Transverse colon (tissue), 4 donors: ENCODE measurements around the gene RDH8. TPM values are rescaled to one million over a fixed set of nuclear protein-coding genes. Genes with fewer than 3 reads are reported as not detected.

Source experiments
- DNase-seq: peaks from one replicate; pipeline ENCODE4 v3.0.0-alpha.2; 2019
- H3K27ac ChIP-seq, 4 donors: fragments of 200-600 bp; sonication (generic); 2 replicates each; pipeline ENCODE4 v1.5.1; 2016 to 2018; ENCODE audit warnings: inconsistent platforms in 4 of 4
- H3K27me3 ChIP-seq: fragments of 200-600 bp; sonication (generic); 2 replicates; pipeline ENCODE4 v1.5.1; 2017; ENCODE audit warnings: inconsistent platforms
- H3K36me3 ChIP-seq, 4 donors: fragments of 200-600 bp; sonication (generic); 2 replicates each; pipeline ENCODE4 v1.5.1; 2017 to 2019; ENCODE audit warnings: inconsistent platforms in 4 of 4
- H3K4me1 ChIP-seq, 4 donors: fragments of 200-600 bp; sonication (generic); 2 replicates each; pipeline ENCODE4 v1.5.1; 2017 to 2020; ENCODE audit warnings: inconsistent platforms in 4 of 4
- H3K4me3 ChIP-seq, 4 donors: fragments of 200-600 bp; sonication (generic); 1 replicate in 1 of 4; 2 replicates in 3 of 4; pipeline versions ENCODE4 v1.5.1 to v1.6.1; 2017 to 2019; ENCODE audit warnings: inconsistent platforms in 4 of 4
- H3K9me3 ChIP-seq, 2 donors: fragments of 200-600 bp; sonication (generic); 2 replicates each; pipeline ENCODE4 v1.5.1; 2017 to 2019; ENCODE audit warnings: inconsistent platforms in 2 of 2
- EP300 ChIP-seq: sonication (generic); formaldehyde crosslinking; IDR thresholded peaks from one replicate; pipeline ENCODE4 v1.6.1; 2017; ENCODE audit warnings: antibody characterized with exemption, low read depth
- POLR2A ChIP-seq: fragments of 450-650 bp; IDR thresholded peaks from one replicate; pipeline ENCODE4 v1.6.1; 2016; ENCODE audit warnings: antibody characterized with exemption, mild to moderate bottlenecking, moderate library complexity
- POLR2AphosphoS5 ChIP-seq, 3 donors: sonication (generic); formaldehyde crosslinking; IDR thresholded peaks; one replicate each; pipeline ENCODE4 v1.6.1; 2016; ENCODE audit warnings: antibody characterized with exemption in 3 of 3
- WGBS, 2 donors: methylation state at CpG; one replicate each; pipeline ENCODE4 v1.1.5; 2018; ENCODE audit warnings: low coverage in 1 of 2; 5-methylcytosine and 5-hydroxymethylcytosine counted together
- in situ Hi-C, 4 donors: fragments of 200-750 bp; cut with MboI; loops; one replicate each; pipeline versions ENCODE4 v1.15.0 to v1.15.1; 2017; ENCODE audit warnings: low sequenced_read_pairs in 3 of 4, low pct_ligation_motif_present in 1 of 4, low pct_unique_long_range_greater_than_20kb in 1 of 4
- intact Hi-C: fragments of 100-400 bp; cut with DNase I; formaldehyde crosslinking; loops from one replicate; pipeline ENCODE4 v1.15.1; 2023; ENCODE audit warnings: low total_unique reads
- total RNA-seq, 4 donors: library from RNA; depleted of rRNA; stranded (reverse); fragments of >200 nt; gene quantifications; one replicate each; pipeline ENCODE4 v1.1.0, GENCODE V29; 2016
- TF ChIP-seq, protein P1 (sequence below), 5 experiments: fragments of 200-600 bp in 3 of 5; fragments of 450-650 bp in 2 of 5; sonication (generic) in 3 of 5; IDR thresholded peaks; 1 replicate in 2 of 5; 2 replicates in 3 of 5; pipeline ENCODE4 v1.5.1; 2016 to 2017; ENCODE audit warnings: antibody characterized with exemption in 5 of 5, inconsistent platforms in 3 of 5, mild to moderate bottlenecking in 2 of 5, moderate library complexity in 1 of 5

Gene RDH8
- total RNA-seq, 4 donors from 2014 or later: not detected

DNA sequence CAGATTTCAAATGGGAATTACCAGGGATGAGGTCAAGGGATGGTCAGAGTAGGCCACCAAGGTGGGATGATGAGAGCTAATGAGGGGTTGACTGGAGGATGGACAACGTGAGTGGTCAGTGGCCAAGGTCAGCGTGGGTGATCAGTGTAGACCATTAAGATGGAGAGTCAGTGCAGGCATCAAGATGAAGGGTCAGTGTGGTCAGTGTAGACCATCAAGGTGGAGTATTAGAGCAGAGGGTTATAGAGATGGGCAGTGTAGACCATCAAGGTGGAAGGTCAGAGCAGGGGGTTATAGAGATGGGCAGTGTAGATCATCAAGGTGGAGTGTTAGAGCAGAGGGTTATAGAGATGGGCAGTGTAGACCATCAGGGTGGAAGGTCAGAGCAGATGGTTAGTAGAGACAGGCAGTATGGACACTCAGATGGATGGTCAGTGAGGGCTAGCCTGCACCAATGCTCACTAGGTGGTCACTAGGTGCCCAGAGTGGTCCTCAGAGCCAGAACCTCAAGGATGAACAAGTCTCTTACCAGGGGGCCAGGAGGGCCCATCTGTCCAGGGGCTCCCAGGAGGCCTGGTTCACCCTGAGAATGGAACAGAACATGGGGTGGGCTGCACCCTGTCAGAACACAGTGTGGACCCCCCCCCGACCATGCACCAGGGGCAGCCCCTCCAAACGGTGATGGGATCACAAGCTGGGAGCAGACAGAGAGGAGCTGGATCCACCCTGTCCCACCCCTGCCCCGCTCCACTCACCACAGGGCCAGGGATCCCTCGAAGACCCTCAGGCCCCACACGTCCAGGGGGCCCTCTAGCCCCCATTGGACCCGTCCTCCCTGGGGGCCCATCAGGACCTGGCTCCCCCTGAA lies 44.2 kb upstream of the RDH8 start:
- TF ChIP-seq EP300 (no peak), POLR2A (no peak), POLR2AphosphoS5 (IDR thresholded peaks at IDR 0.05) (no peak)
- TF ChIP-seq, protein P1, sequence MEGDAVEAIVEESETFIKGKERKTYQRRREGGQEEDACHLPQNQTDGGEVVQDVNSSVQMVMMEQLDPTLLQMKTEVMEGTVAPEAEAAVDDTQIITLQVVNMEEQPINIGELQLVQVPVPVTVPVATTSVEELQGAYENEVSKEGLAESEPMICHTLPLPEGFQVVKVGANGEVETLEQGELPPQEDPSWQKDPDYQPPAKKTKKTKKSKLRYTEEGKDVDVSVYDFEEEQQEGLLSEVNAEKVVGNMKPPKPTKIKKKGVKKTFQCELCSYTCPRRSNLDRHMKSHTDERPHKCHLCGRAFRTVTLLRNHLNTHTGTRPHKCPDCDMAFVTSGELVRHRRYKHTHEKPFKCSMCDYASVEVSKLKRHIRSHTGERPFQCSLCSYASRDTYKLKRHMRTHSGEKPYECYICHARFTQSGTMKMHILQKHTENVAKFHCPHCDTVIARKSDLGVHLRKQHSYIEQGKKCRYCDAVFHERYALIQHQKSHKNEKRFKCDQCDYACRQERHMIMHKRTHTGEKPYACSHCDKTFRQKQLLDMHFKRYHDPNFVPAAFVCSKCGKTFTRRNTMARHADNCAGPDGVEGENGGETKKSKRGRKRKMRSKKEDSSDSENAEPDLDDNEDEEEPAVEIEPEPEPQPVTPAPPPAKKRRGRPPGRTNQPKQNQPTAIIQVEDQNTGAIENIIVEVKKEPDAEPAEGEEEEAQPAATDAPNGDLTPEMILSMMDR (IDR thresholded peaks at IDR 0.05): no peak
- no peak for DNase-seq
- Histone ChIP-seq H3K4me3 (no peak overlapping the region), H3K9me3 (no peaks in the 10 kb centered on the region), H3K36me3 (no peaks in the 10 kb centered on the region), H3K4me1 (no peaks in the 10 kb centered on the region), H3K27me3 (peaks cover 18% of the 10 kb centered on the region), H3K27ac (no peak overlapping the region)
- intact Hi-C loops: no loop called here
- in situ Hi-C loops: no loop called here
- 65 to 77% methylated on average over 2 to 8 of the region's 8 CpGs for WGBS, 2 donors

DNA sequence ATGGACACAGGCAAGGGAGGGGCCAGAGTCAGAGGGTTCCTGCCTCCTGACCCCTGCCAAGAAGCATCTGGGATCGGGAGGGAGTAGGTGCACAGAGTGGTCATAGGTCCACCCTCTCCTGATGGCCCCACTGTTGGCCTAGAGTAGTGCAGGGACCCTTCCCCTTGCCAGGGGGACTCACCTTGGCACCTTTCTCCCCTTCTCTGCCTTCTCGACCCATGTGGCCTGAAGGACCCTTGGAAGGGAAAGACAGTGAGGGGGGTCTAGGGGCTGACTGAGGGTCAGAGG lies 43.7 kb upstream of the RDH8 start:
- intact Hi-C loops: no loop called here
- TF ChIP-seq, protein P1 (IDR thresholded peaks at IDR 0.05): no peak
- TF ChIP-seq POLR2A (no peak), EP300 (no peak), POLR2AphosphoS5 (IDR thresholded peaks at IDR 0.05) (no peak)
- Histone ChIP-seq H3K4me1 (no peaks in the 10 kb centered on the region), H3K4me3 (no peak overlapping the region), H3K27me3 (peaks cover 18% of the 10 kb centered on the region), H3K36me3 (no peaks in the 10 kb centered on the region), H3K9me3 (no peaks in the 10 kb centered on the region), H3K27ac (no peak overlapping the region)
- DNase-seq: no peak
- 75% methylated on average over 2 of the region's 2 CpGs; no CpG with 5 or more reads in 1 of the 2 donors for WGBS, 2 donors
- in situ Hi-C loops: no loop called here

DNA sequence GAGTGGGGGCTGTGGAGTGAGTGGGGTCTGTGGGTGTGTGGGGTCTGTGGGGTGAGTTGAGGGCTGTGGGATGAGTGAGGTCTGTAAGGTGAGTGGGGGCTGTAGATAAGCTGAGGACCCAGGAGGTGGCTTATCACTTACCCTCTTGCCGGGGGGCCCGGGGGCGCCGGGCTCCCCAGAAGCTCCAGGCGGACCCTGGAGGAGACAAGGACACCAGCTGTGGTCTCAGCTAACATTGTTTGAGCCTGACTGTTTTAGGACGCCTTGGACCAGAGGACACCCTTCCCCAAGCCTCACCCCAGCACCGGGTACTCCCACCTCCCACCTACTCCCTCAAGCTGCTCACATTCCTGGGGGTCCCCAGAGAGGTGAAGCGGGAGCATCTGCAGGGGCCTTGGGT lies 42.8 kb upstream of the RDH8 start:
- 78 to 86% methylated on average over 6 to 8 of the region's 8 CpGs for WGBS, 2 donors
- Histone ChIP-seq H3K9me3 (no peaks in the 10 kb centered on the region), H3K27me3 (peaks cover 16% of the 10 kb centered on the region), H3K36me3 (no peaks in the 10 kb centered on the region), H3K27ac (no peak overlapping the region), H3K4me1 (no peaks in the 10 kb centered on the region), H3K4me3 (no peak overlapping the region)
- intact Hi-C loops (no loop called here), in situ Hi-C loops (no loop called here)
- DNase-seq: no peak
- TF ChIP-seq POLR2AphosphoS5 (IDR thresholded peaks at IDR 0.05) (no peak), EP300 (no peak), POLR2A (no peak)
- TF ChIP-seq, protein P1 (IDR thresholded peaks at IDR 0.05): no peak

DNA sequence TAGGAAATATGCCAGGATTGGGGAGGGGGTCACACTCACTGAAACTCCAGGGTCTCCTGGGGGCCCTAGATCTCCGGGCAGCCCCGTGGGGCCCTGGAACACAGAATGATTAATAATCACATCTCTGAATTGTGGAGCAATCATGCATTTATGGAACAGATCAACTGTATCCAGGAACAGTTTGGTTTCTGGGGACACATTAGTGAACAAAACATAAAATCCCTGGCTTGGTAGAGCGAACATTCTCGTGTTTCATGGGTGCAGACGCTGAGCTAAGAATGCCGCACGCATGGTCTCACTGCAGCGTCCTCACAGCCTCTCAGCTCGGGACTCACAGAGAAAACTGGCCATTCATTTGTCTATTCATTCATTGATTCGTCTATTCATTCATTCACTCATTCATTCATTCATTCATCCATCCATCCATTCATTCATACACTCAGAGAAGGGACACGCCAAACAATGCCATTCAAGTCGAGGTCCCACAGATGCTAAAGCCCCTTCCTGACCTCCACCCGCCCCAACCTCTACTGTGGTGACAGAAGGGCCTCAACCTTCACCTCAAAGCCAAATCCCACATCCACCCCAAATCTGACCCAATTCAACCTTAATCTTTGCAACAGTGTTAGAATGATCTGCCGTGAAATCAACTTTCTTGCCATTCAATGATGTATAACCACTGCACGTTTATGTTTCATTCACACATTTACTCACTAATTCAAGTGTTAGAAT lies 42.0 kb upstream of the RDH8 start:
- H3K27ac ChIP-seq: no peak overlapping the region
- H3K27me3 ChIP-seq: peaks cover 7% of the 10 kb centered on the region
- 67 to 71% methylated on average over 13 to 15 of the region's 15 CpGs for WGBS, 2 donors
- no peaks in the 10 kb centered on the region for H3K9me3 ChIP-seq
- no peak for TF ChIP-seq EP300
- TF ChIP-seq, protein P1 (IDR thresholded peaks at IDR 0.05): no peak
- TF ChIP-seq POLR2A: no peak
- no peak for TF ChIP-seq POLR2AphosphoS5 (IDR thresholded peaks at IDR 0.05)
- DNase-seq: no peak
- H3K4me3 ChIP-seq: no peak overlapping the region
- no peaks in the 10 kb centered on the region for H3K36me3 ChIP-seq
- in situ Hi-C loops (no loop called here), intact Hi-C loops (no loop called here)
- H3K4me1 ChIP-seq: no peaks in the 10 kb centered on the region
